NCI-H2227 (cell line): ENCODE results near the gene ZDHHC8.

Experiments
- DNase-seq: peaks from one replicate; lab custom pipeline; 2025; ENCODE audit not compliant: unreplicated experiment; lab: John Stamatoyannopoulos, UW

ZDHHC8 gene

DNA sequence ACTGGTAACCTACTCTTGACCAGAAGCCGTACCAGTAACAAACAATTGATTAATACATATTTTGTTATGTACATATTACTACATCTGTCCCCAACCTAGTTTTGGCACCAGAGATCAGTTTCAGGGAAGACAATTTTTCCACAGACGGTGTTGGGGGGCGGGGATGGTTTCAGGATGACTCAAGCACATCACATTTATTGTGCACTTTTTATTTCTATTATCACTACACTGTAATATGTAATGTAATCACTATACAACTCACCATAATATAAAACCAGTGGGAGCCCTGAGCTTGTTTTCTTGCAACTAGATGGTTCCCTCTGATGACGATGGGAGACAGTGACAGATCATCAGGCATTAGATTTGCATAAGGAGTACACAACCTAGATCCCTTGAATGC lies 36.1 kb upstream of the ZDHHC8 start:
- DNase-seq, result no peak

DNA sequence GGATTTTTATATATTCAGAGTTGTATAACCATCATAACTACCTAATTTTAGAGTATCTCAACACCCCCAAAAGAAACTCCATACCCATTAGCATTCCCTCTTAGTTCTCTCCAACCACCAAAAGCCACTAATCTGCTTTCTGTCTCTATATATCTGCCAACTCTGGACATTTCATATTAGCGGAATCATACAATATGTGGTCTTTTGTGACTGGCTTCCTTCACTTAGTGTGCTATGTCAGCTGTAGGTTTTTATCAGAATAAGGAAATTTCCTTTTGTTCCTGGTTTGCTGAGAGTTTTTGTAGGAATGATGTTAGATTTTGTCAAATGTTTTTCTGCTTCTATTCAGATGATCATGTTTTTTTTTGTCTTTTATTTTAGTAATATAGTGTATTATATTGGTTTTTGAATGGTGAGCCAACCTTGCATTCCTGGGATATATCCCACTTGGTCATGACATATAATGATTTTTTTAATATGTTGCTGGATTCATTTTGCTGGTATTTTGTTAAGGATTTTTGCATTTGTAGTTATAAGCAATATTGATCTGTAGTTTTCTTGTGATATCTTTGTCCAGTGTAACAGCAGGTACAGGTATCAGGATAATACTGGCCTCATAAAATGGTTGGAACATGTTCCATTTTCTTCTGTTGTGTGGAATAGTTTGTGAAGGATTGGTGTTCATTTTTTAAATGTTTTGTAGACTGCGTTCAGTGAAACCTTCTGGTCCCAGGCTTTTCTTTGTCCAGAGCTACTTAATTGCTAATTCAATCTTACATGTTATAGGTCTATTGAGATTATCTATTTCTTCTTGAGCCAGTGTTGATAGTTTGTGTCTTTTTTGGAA lies 34.8 kb upstream of the ZDHHC8 start:
- DNase-seq, result no peak

DNA sequence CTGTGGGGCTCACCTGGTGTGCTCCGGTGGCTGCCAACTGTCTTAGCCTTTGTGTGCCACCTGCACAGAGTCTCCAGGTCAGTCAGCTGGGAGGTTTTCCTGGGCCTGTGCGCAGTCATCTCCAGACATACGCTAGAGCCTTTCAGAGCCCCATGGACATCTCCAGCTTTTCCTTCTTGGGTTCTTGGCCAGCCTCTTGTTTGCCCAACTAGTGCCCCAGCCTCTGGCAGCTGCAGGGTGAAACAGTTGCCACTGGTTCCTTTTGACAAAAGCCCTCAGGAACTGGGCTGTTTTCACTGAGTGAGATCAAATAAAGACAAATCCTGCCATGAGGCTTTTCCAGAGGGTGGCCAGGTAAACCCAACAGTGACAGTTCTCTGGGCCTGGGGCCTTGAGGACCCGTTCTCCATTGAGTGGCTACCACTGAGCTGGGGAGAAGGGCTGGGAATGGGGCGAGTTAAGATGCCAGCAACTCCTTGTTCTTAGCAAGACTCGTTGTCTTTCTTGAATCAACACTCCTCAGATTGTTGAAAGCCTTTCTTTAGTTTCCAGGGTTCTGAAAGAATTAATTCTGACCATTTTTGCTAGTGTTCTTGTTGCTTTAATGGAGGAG lies 32.4 kb upstream of the ZDHHC8 start:
- DNase-seq, result no peak

DNA sequence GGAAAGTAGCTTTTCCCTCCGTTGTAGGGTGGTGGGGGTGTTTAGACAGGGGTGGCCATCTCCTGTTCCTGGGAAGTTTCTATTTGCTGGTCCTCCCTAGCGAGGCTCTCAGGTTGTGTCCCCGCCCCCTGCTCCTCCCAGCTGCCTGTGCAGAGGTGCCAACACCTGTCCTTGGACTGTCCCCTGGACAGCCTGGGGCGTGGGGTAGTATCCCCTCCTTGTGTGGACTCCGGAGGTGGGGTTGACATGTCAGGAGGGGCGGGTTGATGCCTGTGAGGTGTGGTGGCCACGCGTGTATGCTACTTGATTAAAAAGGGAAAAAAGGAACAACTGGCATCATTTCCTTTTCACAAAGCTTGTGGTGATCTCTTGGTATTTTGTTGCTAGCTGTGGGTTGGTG lies 30.0 kb upstream of the ZDHHC8 start:
- DNase-seq, result no peak

DNA sequence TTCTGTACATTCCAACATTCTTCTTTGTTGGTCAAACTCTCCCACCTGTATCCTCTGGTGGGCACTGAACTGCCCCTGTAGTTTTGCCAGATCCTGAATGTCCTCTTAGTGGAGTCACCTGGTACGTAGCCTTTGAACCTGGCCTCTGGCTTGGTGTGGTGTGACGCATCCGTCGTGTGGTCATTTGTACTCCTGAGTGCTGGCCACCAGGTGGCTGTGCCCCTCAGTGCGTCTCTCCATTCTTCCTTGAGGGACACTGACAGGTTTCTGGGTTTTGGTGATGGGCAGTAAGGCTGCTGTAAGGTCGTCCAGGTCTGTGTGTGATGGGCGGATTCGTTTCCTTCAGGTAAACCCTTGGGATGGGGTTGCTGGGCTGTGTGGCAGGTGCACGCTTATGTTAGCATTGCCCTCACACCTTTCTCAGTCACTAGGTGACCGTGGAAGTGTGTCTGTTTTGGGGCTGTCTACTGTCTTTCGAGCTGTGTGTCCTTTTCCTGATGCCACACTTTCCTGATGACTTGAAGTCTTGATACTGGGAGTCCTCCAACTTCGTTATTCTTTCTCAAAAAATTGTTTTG lies 29.3 kb upstream of the ZDHHC8 start:
- DNase-seq, result no peak

DNA sequence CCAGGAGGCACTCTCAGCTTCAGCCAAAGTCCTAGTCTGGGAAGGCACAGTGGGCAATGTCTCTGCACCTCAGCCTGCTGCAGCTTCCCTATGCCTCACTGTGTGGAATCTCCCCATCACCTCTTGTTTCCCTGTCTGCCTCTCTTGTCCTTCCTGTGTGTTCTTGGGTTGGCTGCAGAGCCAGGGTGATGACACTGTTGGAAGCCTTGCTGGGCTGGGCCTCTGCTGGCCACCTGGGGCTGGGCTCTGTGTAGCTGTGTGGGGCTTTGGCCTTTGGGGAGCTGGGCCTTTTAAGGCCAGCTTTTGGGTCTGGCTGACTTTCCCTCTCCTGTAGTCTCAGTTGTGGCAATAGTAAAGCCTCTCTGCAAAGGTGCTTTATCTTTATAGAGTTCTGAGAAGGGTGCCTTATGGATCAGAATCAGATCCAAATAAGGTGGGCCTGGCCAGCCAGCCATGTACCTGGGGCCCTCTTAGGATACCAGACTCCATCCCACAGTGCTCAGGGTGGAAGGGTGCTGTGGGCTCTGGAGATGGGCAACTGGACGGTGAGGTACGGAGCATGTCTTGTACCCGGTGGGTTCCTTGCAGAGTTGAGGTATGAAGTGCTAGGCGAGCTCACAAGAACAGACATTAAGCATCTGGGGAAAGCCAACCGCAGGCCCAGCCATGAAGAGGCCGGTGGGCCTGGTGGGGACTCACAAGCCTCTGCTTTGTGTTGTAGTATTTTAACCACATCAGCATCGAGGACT lies 26.0 kb upstream of the ZDHHC8 start:
- no peak for DNase-seq

DNA sequence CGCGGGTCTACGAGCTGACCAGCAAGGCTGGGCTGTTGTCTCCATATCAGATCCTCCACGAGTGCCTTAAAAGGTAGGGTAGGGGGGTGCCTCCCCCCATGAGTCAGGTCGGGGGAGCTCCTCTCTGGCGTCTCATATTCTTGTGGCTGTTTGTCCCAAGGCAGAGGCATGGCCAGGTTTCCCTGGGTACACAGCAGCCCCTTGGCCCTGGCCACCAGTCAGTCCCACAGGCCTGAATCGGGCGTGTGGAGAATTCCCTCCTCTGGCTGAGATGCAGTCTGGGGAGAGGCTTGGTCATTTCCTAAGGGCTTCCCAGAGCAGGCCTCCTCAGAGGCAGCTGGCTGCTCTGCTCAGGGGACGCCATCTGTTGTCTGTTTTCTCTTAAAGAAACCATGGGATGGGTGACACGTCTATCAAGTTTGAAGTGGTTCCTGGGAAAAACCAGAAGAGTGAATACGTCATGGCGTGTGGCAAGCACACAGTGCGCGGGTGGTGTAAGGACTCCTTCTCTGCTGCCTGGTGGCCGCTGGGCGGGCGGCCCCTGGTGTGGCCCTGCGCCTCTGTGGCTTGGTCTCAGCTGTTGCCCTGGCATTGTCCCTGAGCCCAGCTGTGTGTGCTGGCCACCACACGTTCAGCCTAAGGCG lies 25.3 kb upstream of the ZDHHC8 start:
- no peak for DNase-seq

DNA sequence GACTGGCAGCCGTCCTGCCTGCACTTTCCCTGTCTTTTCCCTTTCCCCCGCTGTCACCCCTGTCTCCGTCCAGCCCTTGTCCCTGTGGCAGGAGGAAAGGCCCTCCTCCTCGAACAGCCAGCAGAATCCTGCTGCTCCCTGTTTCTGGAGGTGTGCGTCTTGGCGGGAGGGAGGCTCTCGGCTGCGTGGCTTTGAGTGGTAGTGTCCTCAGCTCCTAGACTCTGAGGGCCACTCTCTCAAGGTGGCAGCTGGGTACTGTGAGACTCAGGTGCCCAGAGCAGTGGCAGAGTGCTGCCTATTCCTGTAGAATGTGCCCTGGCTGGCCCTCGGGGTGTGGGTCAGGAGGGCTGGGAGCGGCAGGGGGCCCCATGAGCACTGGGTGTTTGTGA lies 24.8 kb upstream of the ZDHHC8 start:
- no peak for DNase-seq

DNA sequence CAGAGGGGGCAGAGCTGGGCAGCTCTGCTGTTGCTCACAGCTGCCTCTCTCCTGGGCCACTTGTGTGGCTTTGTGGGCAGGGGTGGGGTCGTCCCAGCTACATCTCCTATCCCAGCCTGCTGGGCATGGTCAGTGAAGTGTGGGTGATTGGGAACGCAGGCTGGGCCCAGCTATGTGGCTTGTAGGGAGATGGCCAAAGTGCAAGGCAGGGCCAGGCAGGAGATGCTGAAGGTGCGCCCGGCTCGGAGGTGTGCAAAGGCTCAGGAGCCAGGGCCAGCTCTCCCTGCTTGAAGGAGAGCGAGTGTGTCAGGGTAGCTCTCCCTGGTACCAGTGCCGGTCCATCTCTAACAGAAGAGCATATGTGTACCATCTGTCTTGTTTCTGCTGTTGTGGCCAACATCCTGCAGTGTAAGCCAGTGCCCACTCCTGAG lies 24.1 kb upstream of the ZDHHC8 start:
- DNase-seq, result no peak

DNA sequence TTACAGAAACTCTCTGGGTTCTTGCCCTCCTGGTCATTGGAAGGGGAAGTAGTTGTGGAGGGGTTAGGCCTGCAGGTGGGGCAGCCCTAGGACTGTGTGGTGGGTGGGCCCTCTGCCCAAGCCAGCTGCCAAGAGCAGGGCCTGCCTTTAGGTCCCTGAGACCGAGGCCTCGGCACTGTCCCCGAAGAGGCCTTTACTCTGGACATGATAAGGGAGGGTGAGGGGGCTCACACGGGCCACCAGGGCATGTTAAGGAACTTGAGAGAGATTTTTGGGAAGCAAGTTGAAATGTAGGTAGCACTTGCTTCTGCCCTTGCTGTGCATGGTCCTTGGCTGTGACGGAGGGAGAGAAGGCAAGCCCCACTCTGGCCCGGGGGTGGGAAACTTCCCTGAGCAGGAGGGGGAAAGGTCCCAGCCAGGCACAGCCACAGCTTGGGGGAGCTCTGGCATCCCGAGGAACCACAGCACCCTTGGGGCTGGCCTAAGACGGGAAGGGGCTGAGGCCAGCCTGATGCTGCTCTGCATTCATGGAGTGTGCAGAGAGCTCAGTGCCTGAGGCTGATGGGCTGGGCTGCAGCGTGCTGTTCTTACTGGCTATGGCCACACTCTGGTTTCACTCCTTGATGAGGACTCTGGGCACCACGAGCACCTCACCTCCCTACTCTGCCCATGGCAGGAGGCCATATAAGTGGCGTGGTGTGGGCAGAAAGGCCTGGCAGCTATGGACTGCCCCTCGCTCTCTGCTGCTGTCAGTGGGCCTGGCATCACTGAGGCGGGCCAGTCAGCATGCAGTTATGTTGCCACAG lies 23.4 kb upstream of the ZDHHC8 start:
- no peak for DNase-seq

DNA sequence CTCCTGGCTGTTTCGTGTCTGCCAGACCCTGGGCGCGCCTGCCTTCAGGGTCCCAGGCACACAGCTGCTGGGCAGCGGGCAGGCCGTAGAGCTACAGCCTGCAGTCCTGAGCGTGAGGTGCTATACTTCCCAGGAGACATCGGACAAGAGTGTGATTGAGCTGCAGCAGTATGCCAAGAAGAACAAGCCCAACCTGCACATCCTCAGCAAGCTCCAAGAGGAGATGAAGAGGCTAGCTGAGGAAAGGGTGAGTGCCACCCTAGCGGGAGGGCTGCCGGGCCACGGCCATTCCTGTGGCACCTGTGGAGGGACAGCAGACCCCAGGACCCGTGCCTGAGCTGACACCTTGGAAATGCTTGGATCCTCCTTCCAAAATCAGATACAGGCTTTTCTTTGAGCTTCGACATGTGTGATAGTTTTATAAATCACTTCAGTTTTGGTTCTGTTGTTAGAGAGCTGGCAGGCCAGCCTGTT lies 22.8 kb upstream of the ZDHHC8 start:
- DNase-seq, result no peak

DNA sequence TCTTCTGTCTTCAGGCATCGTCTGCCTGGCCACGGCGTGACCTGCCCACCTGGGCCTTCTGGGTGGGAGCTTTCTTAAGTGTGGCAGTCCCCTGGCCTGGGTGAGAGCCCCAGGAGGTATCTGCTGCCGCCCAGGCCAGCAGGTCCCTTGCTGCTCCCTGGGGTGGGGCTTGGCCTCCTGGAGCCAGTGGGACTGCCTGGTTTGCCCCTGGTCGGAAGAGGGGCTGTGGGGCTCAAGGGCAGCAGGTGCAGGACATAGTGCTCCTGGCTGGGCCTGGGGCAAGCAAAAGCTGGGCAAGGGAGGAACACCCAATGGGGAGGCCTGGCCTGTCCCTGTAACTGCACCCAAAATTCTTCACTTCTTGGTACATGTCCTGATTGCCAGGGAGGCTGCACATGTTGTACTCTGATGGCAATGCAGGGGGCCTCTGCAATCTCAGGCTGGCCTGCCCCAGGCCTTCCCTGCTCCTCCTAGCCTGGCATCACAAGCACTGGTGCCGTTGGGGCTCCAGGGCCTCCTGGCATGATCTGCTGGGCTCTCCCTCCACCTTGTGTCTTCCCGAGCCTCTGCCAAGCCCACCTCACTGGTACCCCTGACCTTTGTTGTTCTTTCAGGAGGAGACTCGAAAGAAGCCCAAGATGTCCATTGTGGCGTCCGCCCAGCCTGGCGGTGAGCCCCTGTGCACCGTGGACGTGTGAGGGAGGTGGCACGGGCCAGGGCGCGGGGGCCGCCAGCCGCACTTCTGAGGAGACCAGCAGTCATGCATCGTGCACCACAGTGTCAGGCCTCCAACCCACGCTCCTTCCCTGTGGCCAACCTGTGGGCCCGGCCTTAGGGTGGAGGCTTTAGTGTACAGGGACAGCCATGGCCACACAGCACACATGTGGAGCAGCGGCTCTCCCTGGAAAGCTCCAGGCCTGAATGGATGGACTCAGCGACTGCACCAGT lies 21.9 kb upstream of the ZDHHC8 start:
- no peak for DNase-seq

DNA sequence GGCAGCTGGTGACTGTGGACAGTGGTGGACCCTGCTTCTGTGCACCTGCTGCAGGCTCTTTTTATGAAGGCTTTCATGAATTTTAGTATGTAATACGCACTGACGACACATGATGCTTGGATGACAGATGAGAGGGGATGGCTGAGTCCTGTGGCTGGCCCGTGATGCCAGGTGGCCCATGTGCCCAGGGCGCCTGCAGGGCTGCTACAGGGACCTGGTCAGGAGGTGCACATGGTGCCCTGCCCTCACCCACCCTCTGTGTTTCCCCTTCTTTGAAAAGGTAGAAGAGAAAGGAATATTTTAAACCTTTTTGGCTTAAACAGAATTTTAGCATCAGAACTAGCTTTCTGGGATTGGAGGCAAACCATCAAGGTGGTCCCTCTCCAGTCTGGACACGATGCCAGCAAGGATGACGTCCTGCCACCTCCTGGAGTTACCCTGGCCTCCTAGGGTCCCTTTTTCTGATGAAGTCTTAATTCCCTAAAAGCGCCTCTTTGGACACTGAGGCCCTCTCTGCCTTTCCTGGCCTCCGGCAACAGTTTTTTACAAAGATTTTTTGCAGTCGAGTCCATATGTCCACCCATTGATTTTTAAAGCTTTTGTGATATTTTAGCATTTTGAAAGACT lies 21.1 kb upstream of the ZDHHC8 start:
- no peak for DNase-seq

DNA sequence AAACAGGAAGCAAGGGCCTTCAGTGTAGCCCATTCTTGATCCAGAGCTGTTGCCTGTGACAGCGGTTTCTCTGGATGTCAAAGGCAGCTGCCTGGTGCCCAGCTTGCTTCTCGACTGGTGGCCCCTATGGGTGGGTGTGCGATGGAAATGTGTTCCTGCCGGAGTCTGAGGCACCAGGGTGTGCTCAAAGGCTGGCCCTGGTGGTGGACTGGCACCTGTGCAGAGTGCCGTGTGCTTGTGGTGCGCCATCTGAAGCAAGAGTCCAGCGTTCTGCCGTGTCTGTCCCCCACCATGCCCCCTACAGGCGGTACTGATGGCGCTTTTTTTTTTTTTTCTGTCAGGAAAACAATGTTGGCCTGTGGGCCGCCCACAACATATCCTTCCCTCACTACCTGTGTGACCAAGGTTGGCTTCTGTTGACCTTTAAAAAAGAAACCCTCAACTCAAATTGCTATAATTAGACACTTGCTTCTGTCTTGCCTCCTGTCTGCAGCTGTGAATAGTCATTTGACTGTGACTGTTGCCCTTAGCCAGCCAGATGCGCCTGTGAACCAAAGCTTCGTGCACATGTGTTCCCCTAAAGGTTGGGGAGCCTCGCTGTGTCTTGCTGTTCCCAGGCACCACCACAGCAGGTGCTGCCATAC lies 20.4 kb upstream of the ZDHHC8 start:
- DNase-seq, result peak; percentile 86

DNA sequence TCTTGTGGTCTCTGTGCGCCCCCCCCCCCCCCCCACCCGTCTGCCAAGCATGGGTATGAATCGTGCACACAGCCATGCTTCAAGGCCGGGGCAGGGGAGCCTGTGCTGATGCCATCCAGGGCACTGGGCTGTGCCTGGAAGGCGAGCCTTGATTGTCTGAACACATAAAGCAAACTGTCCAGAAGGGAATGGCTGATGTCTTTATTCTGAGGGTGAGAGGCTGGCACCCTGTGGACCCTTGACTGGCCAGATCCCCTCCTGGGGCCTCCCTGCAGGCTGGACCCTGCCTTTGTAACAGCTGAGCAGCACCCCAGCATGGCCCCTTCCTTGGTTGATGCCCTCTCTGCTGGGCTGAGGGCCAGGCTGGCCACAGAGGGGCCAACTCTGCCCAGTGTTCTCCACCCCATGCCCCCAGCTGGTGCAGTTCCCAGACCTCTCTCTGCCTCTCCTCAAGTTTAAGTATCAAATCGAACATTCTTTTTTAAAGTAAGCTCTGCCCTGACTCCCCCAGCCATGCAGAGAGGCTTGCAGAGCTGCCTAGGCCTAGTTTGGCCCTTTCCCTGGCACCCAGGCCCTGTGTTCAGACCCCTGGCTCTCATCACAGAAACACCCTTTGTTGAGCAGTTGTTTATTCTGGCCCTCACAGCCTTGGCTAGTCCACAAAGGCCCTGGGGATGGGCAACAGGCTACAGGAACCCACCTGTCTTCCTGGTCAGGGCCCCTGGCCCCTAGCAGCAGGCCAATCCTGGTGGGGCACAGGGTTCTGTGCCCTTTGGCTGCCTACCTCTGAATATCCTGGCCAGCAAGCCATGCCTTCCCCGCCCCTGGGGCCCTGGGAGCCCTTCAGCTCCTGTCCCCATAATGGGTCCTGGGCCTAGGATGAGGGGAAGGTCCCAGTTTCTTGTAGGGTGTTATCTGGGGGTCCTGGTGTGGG lies 19.6 kb upstream of the ZDHHC8 start:
- DNase-seq, result no peak

DNA sequence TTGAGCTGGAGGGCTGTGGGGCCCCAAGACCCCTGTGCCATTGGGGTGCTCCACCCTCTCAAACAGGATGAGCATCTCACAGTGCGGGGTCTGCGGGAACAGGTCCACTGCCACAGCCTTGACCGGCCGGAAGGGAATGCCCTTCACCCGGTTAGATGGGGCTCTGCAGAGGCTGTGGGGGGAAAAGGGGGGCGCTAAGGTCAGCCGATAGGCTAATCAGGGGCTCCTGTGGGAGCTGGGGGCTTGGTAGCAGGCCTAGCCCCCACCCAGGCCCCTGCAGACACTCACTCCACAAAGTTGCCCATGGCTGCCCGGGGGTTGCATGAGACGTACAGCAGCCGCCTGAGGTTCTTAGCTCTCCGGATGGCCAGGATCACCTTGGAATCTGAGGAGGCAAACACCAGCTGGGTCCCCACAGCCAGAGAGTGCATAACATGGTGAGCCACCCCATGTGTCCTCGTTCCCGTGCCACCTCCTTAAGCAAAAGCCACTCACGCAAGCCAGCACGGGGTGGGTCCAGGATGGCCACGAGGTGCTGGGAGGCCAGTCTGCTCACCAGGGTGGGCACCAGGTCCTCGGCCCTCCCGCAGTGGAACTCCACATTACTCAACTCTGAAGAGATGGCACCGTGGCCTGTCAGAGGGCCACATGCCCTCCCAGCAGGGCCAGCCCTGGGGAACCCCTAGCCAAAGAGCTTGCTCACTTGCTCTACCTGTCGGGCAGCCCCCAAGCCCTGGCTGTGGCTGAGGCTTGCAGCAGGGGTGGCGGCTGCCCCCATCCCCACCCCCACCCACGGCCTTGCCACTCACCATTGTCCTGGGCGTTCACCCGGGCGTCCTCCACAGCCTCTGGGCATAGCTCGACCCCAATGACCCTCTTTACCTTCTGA lies 18.7 kb upstream of the ZDHHC8 start:
- no peak for DNase-seq
